ENCODE results near the gene SGK1.
A peak's percentile ranks its signal among the peaks of the same experiment; 100 is the strongest.
"Not testable (repeated sequence)": the region's sequence is repeated elsewhere in the genome, so short reads cannot be mapped to it uniquely, and the experiment has no call there.

SGK1 gene

GRCh38 chr6:134182528-134182927, 135.4 kb downstream of the SGK1 start:
- DNase-seq, result no peak

DNA sequence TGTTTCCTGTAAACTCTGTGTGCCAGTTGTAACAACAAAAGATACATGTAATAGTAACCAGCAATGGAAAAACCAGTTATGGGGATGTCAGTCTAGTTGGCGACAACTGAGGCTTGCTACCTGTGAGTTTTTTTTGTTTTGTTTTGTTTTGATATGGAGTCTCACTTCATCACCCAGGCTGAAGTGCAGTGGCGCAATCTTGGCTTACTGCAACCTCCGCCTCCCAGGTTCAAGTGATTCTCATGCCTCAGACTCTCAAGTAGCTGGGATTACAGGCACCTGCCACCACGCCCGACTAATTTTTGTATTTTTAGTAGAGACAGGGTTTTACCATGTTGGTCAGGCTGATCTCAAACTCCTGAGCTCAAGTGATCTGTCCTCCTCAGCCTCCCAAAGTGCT, 136.2 kb downstream of the SGK1 start:
- not testable (repeated sequence) for DNase-seq

- DNase-seq, result not testable (repeated sequence)
Observed at GRCh38 chr6:134181251-134181650, 136.7 kb downstream of the SGK1 start.

GRCh38 chr6:134180540-134180939, 137.4 kb downstream of the SGK1 start:
- not testable (repeated sequence) for DNase-seq

DNA sequence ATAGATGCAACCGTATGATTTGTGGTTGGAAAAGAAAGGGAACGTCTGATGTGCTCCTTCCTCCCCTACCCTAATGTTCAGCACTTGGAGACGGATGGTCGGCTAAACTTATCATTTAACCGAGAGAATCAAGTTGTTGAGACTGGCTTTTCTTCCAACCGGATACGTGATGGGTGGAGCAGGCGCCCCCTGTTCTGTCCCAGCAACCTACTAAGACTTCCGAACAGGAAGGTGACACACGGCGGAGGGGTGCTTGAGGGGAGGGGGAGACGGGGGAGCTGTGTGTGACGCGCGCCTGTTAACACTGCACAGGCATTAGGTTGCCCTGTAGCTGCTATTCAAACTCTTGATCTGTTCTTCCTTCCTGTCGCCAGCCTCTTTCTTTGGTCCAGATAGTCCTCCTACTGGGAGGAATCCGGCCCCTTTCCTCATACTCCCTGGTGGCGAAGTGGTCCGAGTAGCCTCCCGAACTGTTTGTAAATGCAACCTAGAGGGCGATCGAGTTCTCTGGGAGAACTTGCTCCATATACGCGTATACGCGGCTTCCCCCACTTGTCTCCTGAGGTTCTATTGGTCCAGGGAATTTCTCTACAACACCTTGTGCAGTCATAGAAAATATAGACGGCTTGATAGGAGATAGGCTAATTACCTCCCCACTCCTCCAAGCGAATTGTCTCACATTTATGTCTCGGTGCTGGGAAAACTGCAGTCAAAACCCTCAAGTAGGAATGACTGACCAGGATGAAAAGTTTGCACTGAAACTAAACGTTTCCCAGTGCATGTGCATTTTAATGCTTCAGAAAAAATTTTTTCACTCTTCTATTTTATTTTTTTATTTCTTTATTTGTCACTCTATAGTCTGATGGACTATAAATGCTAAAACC, 139.5 kb downstream of the SGK1 start:
- no peak for DNase-seq

- no peak for DNase-seq
Observed at GRCh38 chr6:134177753-134178160, 140.2 kb downstream of the SGK1 start.

- DNase-seq, result no peak
Observed at GRCh38 chr6:134177236-134177635, 140.7 kb downstream of the SGK1 start.

DNA sequence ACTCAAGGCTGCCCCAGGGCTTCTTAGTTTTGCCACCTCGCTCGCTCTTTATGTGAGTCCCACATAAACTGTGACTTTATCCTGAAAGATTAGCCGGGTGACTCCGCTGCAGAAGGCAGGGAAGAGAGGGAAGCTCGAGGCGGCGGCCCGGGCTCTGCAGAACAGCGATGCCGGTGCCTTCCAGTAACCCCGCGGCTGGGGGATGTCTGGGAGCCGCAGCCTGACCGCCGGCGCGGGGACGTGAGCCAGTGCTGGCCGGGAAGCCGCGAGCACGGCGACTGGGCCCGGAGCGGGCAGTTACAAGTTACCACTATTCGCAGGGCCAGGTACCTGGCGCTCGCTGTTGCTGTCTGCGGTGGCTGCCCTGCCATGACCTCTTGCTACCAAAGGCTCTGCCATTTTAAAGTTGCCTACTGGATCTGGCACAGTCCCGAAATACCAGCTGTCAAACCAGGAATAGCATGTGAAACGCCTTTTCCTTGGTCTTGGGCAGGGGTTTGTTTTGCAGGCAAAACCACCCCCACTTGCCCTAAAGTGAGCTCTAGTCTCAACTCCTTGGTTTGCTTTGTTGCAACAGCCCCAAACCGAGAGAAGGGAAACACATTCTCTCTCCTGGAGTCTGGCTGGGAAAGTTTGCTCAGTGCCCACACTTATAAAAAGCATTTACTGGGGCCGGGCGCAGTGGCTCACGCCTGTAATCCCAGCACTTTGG, 141.5 kb downstream of the SGK1 start:
- no peak for DNase-seq

DNA sequence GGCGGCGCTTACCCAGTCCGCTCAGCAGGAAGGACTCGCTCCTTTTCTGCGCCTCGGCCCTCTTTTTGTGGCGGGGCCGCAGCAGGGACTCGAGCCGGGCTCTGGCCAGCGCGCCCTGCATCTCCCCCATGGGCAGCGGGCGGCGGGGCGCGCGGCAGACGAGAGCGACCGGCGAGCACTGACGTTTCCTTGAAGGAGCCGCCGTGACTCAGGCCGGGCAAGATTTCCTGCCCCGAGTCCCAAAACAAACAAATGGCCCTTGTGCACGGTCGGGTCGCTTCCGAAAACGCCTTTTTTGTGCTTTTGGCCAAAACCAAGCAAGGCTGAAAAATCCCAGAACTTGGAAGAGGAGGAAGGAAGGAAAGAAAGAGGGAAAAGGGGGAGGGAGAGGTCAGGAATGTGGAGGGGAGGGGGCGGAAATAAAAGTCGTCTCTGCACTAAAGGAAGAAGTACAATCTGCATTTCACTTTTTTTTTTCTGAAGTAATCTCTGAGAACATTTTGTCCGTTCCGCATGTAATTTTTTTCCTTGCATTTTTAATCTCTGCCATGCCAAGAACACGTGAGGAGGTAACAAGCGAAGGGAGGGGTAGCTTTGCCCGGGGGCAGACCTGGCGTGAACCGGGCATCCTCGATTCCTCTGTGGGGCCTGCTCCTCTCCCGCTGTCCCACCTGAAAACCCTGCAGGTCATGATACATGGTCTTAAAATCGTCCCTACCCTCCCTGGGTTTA, 142.2 kb downstream of the SGK1 start:
- no peak for DNase-seq

- DNase-seq, result peak; percentile 82
Observed at GRCh38 chr6:134174672-134175531, 143.0 kb downstream of the SGK1 start.

DNA sequence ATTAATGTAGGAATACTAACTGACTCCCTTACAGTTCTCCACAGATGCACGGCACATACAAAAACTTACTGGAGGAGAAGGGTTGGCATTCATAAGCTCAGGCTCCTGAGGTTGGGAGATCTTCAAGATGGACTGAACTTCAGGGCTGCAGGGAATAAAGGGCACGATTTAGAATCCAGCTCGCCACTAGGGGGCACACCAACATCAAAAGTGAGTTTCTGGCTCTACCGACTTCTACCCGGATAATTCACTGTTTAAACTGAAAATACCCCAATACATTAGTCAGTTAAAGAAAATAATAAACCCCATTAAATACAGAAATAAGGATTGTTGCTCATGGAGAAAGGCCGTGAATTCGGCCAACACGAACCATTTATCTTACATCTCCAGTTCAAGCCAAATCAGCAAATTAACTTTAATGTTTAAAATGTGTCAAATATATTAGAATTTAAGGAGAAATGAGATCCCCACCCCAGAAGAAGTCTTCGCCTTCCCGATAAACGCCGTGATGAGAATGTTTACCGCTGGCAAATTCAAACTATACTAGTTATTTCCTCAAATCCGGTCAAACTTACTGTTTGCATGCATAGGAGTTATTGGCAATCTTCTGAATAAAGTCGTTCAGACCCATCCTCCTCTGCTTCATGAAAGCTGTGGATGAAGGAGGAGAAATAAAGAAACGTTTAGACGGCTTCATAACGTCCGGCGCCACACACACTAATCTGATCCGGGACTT, 143.8 kb downstream of the SGK1 start:
- peak; percentile 82 for DNase-seq

GRCh38 chr6:134173366-134173725, 144.6 kb downstream of the SGK1 start:
- no peak for DNase-seq

- no peak for DNase-seq
Observed at GRCh38 chr6:134172706-134173365, 145.1 kb downstream of the SGK1 start.

DNA sequence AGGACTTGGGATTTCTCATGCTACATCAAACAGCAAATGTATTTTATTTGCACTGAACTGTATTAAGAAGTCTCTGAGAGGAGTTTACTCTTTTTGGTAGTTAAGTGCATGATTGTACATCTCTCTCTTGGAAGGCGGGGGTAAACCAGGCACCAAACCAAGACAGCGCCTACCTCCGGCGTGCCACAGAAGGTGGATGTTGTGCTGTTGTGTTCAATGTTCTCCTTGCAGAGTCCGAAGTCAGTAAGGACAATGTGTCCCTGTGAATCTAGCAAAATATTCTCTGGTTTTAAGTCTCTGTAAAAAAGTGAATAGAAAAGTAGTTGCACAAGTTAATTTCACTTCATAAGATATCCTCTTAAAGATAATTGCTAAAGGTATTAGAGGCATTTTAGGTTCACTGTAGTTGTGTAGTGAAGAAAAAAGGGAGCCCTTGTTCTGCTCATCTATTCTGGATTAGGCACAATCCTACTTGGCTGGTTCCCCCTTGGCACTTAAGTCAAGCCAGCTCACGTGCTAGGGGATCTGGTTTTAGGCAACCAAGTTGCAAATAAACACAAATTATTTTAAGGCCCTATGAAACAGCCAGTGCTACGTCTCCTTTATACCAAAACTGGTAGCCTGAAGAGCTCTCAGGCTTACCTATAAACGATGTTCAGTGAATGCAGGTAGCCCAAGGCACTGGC, 145.7 kb downstream of the SGK1 start:
- no peak for DNase-seq

GRCh38 chr6:134171517-134171916, 146.4 kb downstream of the SGK1 start:
- no peak for DNase-seq

GRCh38 chr6:134170844-134171243, 147.1 kb downstream of the SGK1 start:
- no peak for DNase-seq

DNA sequence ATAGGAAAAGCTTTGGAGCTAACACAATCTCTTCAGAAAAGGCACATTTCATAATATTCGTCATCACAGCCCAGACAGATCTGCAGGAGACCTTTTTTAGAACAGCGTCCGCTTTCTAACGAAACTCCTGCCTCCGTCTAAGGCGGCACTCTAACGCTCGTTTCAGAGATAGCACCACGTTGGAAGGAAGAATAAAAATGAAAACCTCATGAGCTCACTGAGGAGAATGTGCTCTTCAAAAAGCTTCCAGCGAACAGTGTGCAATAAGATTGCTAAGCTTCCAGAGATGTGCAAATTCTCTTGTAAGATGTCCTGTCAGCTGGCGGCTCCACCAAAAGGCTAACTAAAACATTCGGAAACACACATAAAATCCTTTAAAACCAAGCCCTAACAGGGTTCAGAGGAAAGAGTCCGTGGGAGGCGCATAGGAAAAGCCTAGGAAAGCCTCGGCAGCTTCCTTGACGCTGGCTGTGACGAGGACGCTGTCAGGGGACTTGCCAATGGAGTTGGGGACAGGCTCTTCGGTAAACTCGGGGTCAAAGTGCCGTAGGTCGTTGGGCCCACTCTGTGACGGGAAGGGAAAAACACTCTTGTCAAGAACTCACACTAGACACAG, 147.9 kb downstream of the SGK1 start:
- DNase-seq, result no peak

DNA sequence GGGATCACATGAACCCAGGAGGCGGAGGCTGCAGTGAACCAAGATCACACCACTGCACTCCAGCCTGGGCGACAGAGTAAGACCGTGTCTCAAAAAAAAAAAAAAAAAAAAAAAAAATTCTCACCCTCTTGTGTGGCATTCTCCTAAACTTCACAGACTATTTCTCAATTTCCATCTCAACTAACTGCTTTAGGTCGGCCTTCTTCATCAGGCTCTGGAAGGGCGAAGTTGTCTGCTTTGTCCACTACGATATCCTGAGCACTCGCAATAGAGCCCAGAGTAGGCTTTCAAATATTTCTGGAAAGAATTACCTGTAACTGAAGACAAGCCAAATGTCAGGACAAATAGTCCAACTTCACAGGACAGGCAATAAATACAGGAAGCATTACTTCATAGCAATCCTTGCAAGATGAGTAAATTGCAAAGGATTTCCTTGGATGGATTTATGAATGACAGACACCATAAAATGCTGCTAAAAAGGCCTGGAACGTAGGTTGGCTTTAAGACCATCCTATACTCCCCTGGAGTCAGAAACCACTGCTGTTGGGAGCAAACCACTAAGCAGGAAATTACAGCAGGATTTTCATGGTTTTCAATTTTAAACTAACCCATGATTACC, 149.2 kb downstream of the SGK1 start:
- DNase-seq, result no peak

- DNase-seq, result no peak
Observed at GRCh38 chr6:134166511-134167261, 151.2 kb downstream of the SGK1 start.
